Measurements from ENCODE around the gene ANGPTL1.

- no peak for TF ChIP-seq POLR2A (IDR thresholded peaks at IDR 0.05)
- no peak for TF ChIP-seq CTCF (IDR thresholded peaks at IDR 0.05)
Measured at GRCh38 chr1:178821134-178821866, 49.6 kb downstream of the ANGPTL1 start.
